Panc1 (cell line): ENCODE measurements around the gene COL23A1.

Experiments used
- POLR2AphosphoS5 ChIP-seq: IDR thresholded peaks from 2 replicates; pipeline ENCODE4 v1.6.1; 2012; ENCODE audit warnings: mild to moderate bottlenecking, low read depth, low read length, moderate library complexity
- REST ChIP-seq, 2 experiments: IDR thresholded peaks; 2 replicates each; pipeline ENCODE4 v1.6.1; 2011 to 2012; ENCODE audit warnings: low read depth in 2 of 2, control low read depth in 1 of 2, low read length in 1 of 2, mild to moderate bottlenecking in 1 of 2, moderate library complexity in 1 of 2; ENCODE audit not compliant: insufficient read depth in 1 of 2
- TF ChIP-seq, protein P1 (sequence below): fragments of 450-650 bp; IDR thresholded peaks from 2 replicates; pipeline ENCODE4 v1.5.1; 2017; ENCODE audit warnings: mild to moderate bottlenecking

DNA sequence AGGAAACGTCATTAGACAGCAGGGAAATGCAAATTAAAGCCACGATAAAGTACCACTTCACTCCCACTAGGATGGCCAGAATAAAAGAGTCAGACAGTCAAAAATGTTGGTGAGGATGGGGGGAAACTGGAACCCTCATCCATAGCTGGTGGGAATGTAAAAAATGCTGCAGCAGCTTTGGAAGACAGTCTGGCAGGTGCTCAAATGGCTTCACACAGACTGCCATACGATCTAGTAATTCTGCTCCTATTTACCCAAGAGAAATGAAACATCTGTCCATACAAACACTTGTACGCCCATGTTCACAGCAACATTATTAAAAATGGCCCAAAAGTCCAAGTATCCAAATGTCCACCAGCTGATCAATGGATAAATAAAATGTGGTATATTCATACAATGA is 198.7 kb downstream of the COL23A1 start:
- TF ChIP-seq, protein P1, sequence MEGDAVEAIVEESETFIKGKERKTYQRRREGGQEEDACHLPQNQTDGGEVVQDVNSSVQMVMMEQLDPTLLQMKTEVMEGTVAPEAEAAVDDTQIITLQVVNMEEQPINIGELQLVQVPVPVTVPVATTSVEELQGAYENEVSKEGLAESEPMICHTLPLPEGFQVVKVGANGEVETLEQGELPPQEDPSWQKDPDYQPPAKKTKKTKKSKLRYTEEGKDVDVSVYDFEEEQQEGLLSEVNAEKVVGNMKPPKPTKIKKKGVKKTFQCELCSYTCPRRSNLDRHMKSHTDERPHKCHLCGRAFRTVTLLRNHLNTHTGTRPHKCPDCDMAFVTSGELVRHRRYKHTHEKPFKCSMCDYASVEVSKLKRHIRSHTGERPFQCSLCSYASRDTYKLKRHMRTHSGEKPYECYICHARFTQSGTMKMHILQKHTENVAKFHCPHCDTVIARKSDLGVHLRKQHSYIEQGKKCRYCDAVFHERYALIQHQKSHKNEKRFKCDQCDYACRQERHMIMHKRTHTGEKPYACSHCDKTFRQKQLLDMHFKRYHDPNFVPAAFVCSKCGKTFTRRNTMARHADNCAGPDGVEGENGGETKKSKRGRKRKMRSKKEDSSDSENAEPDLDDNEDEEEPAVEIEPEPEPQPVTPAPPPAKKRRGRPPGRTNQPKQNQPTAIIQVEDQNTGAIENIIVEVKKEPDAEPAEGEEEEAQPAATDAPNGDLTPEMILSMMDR, result no peak
- TF ChIP-seq REST (IDR thresholded peaks at IDR 0.05; ENCODE audit: insufficient read depth in 1 of 2, low read depth in 2 of 2, low read length in 1 of 2), result no peak
- TF ChIP-seq POLR2AphosphoS5, result no peak
